Pulmonary artery endothelial cell (primary cell): ENCODE data around the gene LRRC8D. TPM values are rescaled to one million over a fixed set of nuclear protein-coding genes. Genes with fewer than 3 reads are reported as not detected.
"Not testable (repeated sequence)": the region's sequence is repeated elsewhere in the genome, so short reads cannot be mapped to it uniquely, and the experiment has no call there.

ENCODE experiments used
- DNase-seq: peaks from one replicate; pipeline ENCODE4 v3.0.0-alpha.2; 2011; ENCODE audit warnings: low read depth, low spot score
- total RNA-seq: library from RNA; depleted of rRNA; stranded (reverse); fragments of >200 nt; gene quantifications from 2 replicates; pipeline ENCODE4 v1.2.3, GENCODE V29; 2014

Gene LRRC8D
- total RNA-seq, 1 donor from 2014 or later, result 26.4 TPM

DNA sequence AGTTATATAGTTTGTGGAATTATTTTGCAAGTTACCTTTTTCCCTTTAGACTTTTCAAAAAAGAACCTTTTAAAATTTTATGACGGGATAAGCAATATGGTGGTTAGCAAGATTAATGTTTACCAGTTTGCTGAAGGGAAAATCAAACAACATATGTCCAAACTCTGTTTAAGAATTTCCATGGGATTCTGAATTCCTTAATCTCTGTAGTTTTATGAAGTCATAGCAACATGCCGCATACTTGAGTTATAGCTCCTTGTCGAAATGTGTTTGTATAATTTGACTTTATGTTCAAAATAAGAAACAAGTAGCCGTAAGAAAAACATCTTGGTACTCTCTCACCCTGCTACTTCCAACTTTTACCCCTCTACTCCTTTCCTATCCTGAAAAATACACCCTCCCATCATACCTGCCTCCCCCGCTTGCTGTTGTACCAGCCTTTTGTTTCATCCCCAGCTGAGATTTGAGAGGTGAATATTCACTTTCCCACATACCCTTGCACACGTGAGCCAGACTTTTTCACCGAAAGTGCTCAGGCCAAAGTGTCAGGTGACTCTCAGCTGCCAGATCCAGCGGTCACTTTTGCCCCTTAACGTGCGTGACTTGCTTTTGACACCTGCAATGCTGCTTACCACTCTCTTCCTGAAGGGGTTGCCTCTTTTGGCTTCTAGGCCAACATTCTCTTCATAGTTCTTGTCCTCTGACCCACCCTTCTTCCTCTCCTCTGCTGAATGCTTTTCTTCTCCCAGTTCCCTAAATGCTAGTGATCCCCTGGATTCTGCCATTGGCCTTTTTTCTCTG lies 90.6 kb downstream of the LRRC8D start:
- no peak for DNase-seq

DNA sequence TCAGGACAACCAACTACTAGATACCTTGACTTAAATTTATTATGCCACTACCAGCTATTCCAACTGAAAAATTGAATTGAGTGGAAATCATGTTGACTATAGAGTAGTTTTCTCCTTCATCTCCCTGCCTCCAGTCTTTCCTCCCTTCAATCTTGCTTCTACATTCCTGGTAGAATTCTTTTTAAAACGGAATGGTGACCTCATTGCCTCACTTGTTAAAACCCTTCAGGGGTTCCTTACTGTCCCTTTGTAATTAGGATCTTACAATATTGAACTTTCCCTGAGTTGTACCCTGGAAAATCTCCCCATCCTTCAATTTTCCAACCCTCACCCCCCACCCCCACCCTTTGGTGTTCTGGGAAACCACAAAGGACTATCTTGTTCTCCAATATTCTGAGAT lies 91.2 kb downstream of the LRRC8D start:
- DNase-seq, result no peak

DNA sequence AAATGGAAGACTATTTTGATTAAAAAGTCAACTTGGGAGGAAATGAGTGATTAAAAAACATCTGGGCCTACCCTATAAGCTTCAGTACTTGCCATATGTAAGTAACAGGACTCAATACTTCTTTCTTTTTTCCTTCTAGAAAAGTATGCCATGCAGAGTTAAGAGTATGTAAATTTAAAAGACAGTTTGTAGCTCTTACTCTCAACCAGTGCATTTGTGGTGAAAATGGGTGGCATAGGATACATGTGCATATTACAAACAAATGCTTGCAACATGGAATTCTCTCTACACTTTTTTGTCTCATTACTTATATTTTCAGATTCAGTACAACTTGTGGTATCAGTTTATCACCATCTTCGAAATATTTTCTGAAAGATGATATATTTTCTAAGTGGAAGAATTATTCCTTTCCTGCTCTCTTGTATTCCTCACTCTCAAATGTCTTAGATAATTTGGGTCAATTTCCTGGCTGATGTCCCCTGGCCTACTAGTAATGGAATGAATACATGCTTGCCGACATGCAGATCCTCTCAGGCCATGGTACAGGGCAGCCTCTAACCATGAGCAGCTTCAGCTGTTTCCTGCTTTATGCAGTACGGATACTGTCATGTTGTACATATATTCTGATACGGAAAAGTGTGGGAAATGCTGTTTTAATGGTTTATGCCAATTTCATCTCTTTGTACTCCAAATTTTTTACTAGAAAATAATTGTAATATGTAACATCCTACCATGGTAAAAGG lies 92.7 kb downstream of the LRRC8D start:
- DNase-seq, result no peak

- DNase-seq, result no peak
These were observed 96.5 kb downstream of the LRRC8D start for GRCh38 chr1:89917353-89917752.

- DNase-seq, result no peak
These were observed 97.4 kb downstream of the LRRC8D start for GRCh38 chr1:89918127-89918793.

DNA sequence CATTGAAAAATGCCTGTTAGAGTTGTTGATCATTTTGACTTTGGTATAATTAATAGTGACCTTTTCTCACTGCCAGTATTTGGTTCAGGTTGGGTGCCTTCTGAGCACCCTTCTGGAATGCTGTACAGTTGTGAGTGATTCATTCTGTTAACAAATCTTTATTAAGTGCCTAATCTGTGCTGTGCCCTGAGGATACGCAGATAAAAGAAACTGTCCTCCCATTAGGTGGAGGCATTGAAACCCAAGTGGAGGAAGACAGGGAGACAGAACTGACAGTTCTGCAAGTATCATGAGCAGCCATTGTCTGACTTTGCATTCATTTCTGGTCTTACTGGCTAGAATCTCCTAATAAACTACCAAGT lies 97.9 kb downstream of the LRRC8D start:
- DNase-seq, result no peak

GRCh38 chr1:89919174-89919573 lies 98.3 kb downstream of the LRRC8D start:
- no peak for DNase-seq

DNA sequence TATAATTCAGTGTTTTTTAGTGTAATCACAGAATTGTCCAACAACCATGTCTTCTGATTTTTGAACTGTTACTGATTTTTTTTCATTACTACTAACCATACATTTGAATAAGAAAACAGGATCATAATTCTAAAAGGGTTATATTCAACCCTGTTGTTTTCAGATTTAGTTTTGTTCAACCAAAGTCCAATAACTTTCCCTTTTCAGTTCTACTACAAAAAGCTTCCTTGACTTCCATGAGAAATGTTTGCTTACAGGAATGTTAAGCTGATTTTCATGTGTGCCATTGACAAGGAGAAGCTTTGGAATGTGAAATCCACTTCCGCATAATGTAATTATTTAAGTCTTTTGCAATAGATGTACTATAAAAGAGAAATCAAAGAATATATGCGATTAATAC lies 102.1 kb downstream of the LRRC8D start:
- DNase-seq, result no peak

GRCh38 chr1:89923517-89923916 lies 102.7 kb downstream of the LRRC8D start:
- DNase-seq, result no peak

DNA sequence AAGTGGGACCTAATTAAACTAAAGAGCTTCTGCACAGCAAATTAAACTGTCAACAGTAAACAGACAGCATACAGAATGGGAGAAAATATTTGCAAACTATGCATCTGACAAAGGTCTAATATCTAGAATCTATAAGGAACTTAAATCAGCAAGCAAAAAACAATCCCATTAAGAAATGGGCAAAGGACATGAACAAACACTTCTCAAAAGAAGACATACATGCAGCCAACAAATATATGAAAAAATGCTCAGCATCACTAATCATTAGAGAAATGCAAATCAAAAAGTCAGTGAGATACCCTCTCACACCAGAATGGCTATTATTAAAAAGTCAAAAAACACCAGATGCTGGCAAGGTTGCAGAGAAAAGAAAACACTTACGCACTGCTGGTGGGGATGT lies 103.2 kb downstream of the LRRC8D start:
- DNase-seq, result not testable (repeated sequence)

- DNase-seq, result no peak
These were observed 106.2 kb downstream of the LRRC8D start for GRCh38 chr1:89927049-89927448.

GRCh38 chr1:89927478-89927877 lies 106.6 kb downstream of the LRRC8D start:
- no peak for DNase-seq

DNA sequence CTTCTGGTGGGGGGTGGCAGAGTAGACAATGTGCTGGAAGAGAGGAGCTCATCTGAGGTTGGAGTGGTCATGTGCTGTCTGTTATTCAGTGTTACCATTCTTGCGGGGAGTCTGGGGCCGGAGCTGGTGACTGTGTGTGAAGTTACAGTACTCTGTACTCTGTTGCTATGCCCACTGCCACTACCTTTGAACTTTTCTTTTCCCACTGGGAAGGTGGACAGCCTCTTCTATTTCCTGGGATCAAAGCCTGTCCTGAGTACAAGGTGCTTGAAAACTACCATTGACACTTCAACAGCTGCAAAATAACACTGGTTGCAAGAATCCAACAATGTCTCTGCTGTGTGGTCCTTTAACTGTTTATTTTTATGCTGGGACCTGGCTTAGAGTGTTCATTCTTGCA lies 107.7 kb downstream of the LRRC8D start:
- DNase-seq, result no peak

DNA sequence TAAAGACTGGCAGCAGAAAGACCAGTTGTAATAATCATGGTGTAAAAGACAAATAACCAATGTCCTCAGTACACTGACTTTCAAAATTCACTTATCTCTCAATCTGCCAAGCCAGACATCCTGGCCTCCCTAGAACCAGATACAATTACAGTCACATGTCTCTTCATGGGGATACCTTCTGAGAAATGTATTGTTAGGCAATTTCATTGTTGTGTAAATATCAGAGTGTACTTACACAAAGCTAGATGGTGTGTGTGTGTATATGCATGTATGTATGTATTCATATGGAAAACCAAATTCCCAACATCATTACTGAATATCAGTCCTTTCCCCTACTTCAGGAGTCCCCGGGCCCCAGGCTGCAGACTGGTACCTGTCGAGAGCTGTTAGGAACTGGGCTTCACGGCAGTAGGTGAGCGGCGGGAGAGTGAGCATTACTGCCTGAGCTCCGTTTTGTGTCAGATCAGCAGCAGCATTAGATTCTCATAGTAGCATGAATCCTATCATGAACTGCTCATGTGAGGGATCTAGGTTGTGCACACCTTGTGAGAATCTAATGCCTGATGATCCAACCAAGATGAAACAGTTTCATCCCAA lies 108.7 kb downstream of the LRRC8D start:
- DNase-seq, result no peak

GRCh38 chr1:89930579-89930978 lies 109.7 kb downstream of the LRRC8D start:
- DNase-seq, result no peak

DNA sequence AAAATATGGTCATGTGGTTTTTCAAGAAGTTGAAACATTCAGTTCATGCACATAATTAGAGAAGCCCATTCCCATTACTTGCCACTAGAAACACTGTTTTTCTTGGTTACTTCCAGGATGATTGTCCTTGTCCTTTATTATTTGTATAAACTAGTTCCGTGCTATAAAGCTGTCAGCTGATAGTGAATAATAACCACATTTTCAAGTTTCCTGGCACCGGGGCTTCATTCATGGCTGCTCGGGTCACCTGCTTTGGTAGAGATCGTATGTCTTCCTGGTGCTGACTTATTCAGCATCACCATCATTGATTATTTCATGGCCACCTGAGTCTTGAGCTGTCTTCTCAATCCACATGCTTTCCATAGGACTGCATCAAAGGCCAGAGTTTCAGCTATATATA lies 111.1 kb downstream of the LRRC8D start:
- no peak for DNase-seq

GRCh38 chr1:89932598-89933364 lies 111.9 kb downstream of the LRRC8D start:
- no peak for DNase-seq

GRCh38 chr1:89934461-89934860 lies 113.6 kb downstream of the LRRC8D start:
- DNase-seq, result no peak

- no peak for DNase-seq
These were observed 114.4 kb downstream of the LRRC8D start for GRCh38 chr1:89935235-89935634.

GRCh38 chr1:89936694-89937093 lies 115.9 kb downstream of the LRRC8D start:
- no peak for DNase-seq
